ENCODE data around the gene CHIT1. TPM values are rescaled to one million over a fixed set of nuclear protein-coding genes. Genes with fewer than 3 reads are reported as not detected.
"Not testable (repeated sequence)": the region's sequence is repeated elsewhere in the genome, so short reads cannot be mapped to it uniquely, and the experiment has no call there.

Gene CHIT1
- total RNA-seq, 1 experiment from 2014 or later: not detected

GRCh38 chr1:203241708-203242107 is 12.2 kb upstream of the CHIT1 start:
- in situ Hi-C loops (cut with HindIII; ENCODE audit: low pct_unique_long_range_greater_than_20kb, low sequenced_read_pairs); H3K36me3 ChIP-seq (ENCODE audit: control insufficient read depth, insufficient read depth, low read length); DNase-seq (ENCODE audit: low read depth, low spot score); H3K4me3 ChIP-seq (ENCODE audit: low read depth in 2 of 2, low read length in 2 of 2); ATAC-seq; H3K9me3 ChIP-seq (ENCODE audit: control insufficient read depth, insufficient read depth, low read depth, low read length); BruUV-seq (replicated peaks); H3K4me1 ChIP-seq (ENCODE audit: control insufficient read depth, insufficient read depth, low read length); H3K27ac ChIP-seq (ENCODE audit: low read length); intact Hi-C loops (cut with micrococcal nuclease; ENCODE audit: unreplicated experiment): not testable (repeated sequence)
- ChIA-PET CTCF (interaction anchor here (0.6 kb wide), 4 partner anchors 28 to 671 kb away, joined by 3 to 4 read pairs (median 3); no protein-coding TSS in a partner anchor), POLR2A (interaction anchor here (0.6 kb wide), 2 partner anchors 28 to 402 kb away, joined by 3 to 6 read pairs; no protein-coding TSS in a partner anchor)
- peaks cover 14% of the 10 kb centered on the region; the same call in 1 of the 2 replicates for H3K27me3 ChIP-seq (ENCODE audit: control insufficient read depth, insufficient read depth, low read length)

GRCh38 chr1:203239526-203240305 is 10.2 kb upstream of the CHIT1 start:
- ATAC-seq: no peak
- DNase-seq (ENCODE audit: low read depth, low spot score): no peak

More at GRCh38 chr1:203239526-203240305, 10.2 kb upstream of the CHIT1 start:
- H3K27me3 ChIP-seq (ENCODE audit: control insufficient read depth, insufficient read depth, low read length): peaks cover 14% of the 10 kb centered on the region; the same call in 1 of the 2 replicates
- no peak for TF ChIP-seq CTCF (IDR thresholded peaks at IDR 0.05)
- TF ChIP-seq REST (IDR thresholded peaks at IDR 0.05; ENCODE audit: insufficient read depth in 1 of 2, low read depth in 2 of 2, low read length in 1 of 2): no peak
- no peak for TF ChIP-seq POLR2AphosphoS5 (IDR thresholded peaks at IDR 0.05; ENCODE audit: low read depth, low read length)
- no peak for TF ChIP-seq SIN3A (IDR thresholded peaks at IDR 0.05; ENCODE audit: borderline replicate concordance, insufficient read depth, low read depth, low read length)
- no peak for TF ChIP-seq TCF7L2 (IDR thresholded peaks at IDR 0.05; ENCODE audit: low read depth, low read length)
- intact Hi-C loops (cut with micrococcal nuclease; ENCODE audit: unreplicated experiment) (no loop called here), in situ Hi-C loops (cut with HindIII; ENCODE audit: low pct_unique_long_range_greater_than_20kb, low sequenced_read_pairs) (no loop called here)
- no TSS peak for BruUV-seq (replicated peaks)
- peaks cover 6% of the 10 kb centered on the region; the same call in 1 of the 2 replicates for H3K9me3 ChIP-seq (ENCODE audit: control insufficient read depth, insufficient read depth, low read depth, low read length)
- H3K27ac ChIP-seq (ENCODE audit: low read length): no peak overlapping the region
- H3K4me1 ChIP-seq (ENCODE audit: control insufficient read depth, insufficient read depth, low read length): no peaks in the 10 kb centered on the region
- H3K4me3 ChIP-seq (ENCODE audit: low read depth in 2 of 2, low read length in 2 of 2): no peak overlapping the region
- H3K36me3 ChIP-seq (ENCODE audit: control insufficient read depth, insufficient read depth, low read length): no peaks in the 10 kb centered on the region
- CTCF ChIA-PET: no interaction called here
- POLR2A ChIA-PET: no interaction called here

Measured in Panc1 (cell line).